IMR-90 (cell line): Measurements from ENCODE around the gene WDR54. TPM values are rescaled to one million over a fixed set of nuclear protein-coding genes. Genes with fewer than 3 reads are reported as not detected.
A peak's percentile ranks its signal among the peaks of the same experiment; 100 is the strongest.

Experiments
- ATAC-seq: fragments of 200-7000 bp; cut with Tn5 transposase; 2 replicates; pipeline ENCODE4 v1.9.1; 2020; ENCODE audit warnings: low read depth, mild to moderate bottlenecking, moderate library complexity
- BruUV-seq: library from RNA; stranded (reverse); fragments of 400-500 nt; replicated peaks from 2 replicates; lab custom pipeline; 2021; lab: Mats Ljungman, UMichigan
- CTCF ChIA-PET: fragments of 300-600 bp; formaldehyde crosslinking; extraction: SDS; loops from one replicate; lab custom pipeline; 2021; ENCODE audit warnings: antibody characterized with exemption; lab: Yijun Ruan, JAX
- POLR2A ChIA-PET: fragments of 300-600 bp; sonication (Branson Sonifier 250); formaldehyde crosslinking; loops from one replicate; lab custom pipeline; 2022; ENCODE audit warnings: antibody characterized with exemption; ENCODE audit not compliant: unreplicated experiment; lab: Charles Lee
- DNase-seq: peaks from one replicate; pipeline ENCODE4 v3.0.0; 2013
- H2AFZ ChIP-seq: replicated peaks from 2 replicates; pipeline ENCODE3; 2013; ENCODE audit warnings: low read length, mild to moderate bottlenecking; ENCODE audit not compliant: poor library complexity
- H2AK5ac ChIP-seq: 2 replicates; pipeline ENCODE4 v1.6.1; 2013; ENCODE audit warnings: low read depth, low read length, inconsistent platforms
- H2AK9ac ChIP-seq: replicated peaks from 2 replicates; pipeline ENCODE3; 2013; ENCODE audit warnings: mild to moderate bottlenecking, low read depth, low read length, moderate library complexity; ENCODE audit not compliant: poor library complexity
- H2BK120ac ChIP-seq: 2 replicates; pipeline ENCODE4 v1.6.1; 2013; ENCODE audit warnings: low read depth, low read length, inconsistent platforms
- H2BK15ac ChIP-seq: 3 replicates; pipeline ENCODE4 v1.6.1; 2013; ENCODE audit warnings: low read depth, low read length, inconsistent platforms
- H2BK20ac ChIP-seq: 2 replicates; pipeline ENCODE4 v1.6.1; 2013; ENCODE audit warnings: low read depth, mild to moderate bottlenecking, inconsistent platforms, low read length, moderate library complexity
- H2BK5ac ChIP-seq: 2 replicates; pipeline ENCODE4 v1.6.1; 2013; ENCODE audit warnings: mild to moderate bottlenecking, low read depth, low read length, inconsistent platforms; ENCODE audit not compliant: poor library complexity, severe bottlenecking
- H3K14ac ChIP-seq: replicated peaks from 2 replicates; pipeline ENCODE4 v1.6.1; 2013; ENCODE audit warnings: low read depth, low read length, inconsistent platforms
- H3K18ac ChIP-seq: 2 replicates; pipeline ENCODE4 v1.6.1; 2013; ENCODE audit warnings: low read depth, low read length, control low read depth
- H3K23ac ChIP-seq: 2 replicates; pipeline ENCODE4 v1.6.1; 2013; ENCODE audit warnings: low read depth, low read length, inconsistent platforms
- H3K27ac ChIP-seq: 2 replicates; pipeline ENCODE4 v1.5.1; 2013; ENCODE audit warnings: mild to moderate bottlenecking, control low read depth, low read length; ENCODE audit not compliant: insufficient read depth
- H3K27me3 ChIP-seq: 2 replicates; pipeline ENCODE4 v1.6.1; 2013; ENCODE audit warnings: low read length; ENCODE audit not compliant: control insufficient read depth, insufficient read depth
- H3K36me3 ChIP-seq: 2 replicates; pipeline ENCODE4 v1.6.1; 2013; ENCODE audit warnings: low read length, mixed read lengths; ENCODE audit not compliant: control insufficient read depth, insufficient read depth
- H3K4ac ChIP-seq: 2 replicates; pipeline ENCODE4 v1.6.1; 2013; ENCODE audit warnings: low read depth, low read length, inconsistent platforms
- H3K4me1 ChIP-seq: 2 replicates; pipeline ENCODE4 v1.6.1; 2013; ENCODE audit warnings: low read length, mixed read lengths; ENCODE audit not compliant: control insufficient read depth, insufficient read depth
- H3K4me2 ChIP-seq: 2 replicates; pipeline ENCODE4 v1.6.1; 2013; ENCODE audit warnings: low read depth, mild to moderate bottlenecking, control low read depth, low read length, moderate library complexity
- H3K4me3 ChIP-seq: 2 replicates; pipeline ENCODE4 v1.5.1; 2013; ENCODE audit warnings: low read depth, mild to moderate bottlenecking, control low read depth, low read length, moderate library complexity; ENCODE audit not compliant: insufficient read depth
- H3K56ac ChIP-seq: 2 replicates; pipeline ENCODE4 v1.6.1; 2013; ENCODE audit warnings: low read length, inconsistent platforms; ENCODE audit not compliant: insufficient read depth; ENCODE audit errors: extremely low read depth
- H3K79me1 ChIP-seq, 2 experiments: 2 replicates each; pipeline ENCODE4 v1.6.1; 2013; ENCODE audit warnings: low read length in 2 of 2, inconsistent platforms in 1 of 2, low read depth in 1 of 2
- H3K9ac ChIP-seq: 2 replicates; pipeline ENCODE4 v1.6.1; 2013; ENCODE audit warnings: low read depth, low read length, control low read depth
- H3K9me1 ChIP-seq: 2 replicates; pipeline ENCODE4 v1.6.1; 2013; ENCODE audit warnings: low read length, inconsistent platforms; ENCODE audit not compliant: insufficient read depth
- H3K9me3 ChIP-seq: 2 replicates; pipeline ENCODE4 v1.6.1; 2013; ENCODE audit warnings: low read length; ENCODE audit not compliant: control insufficient read depth, insufficient read depth
- H4K20me1 ChIP-seq: 2 replicates; pipeline ENCODE4 v1.6.1; 2013; ENCODE audit warnings: low read length, inconsistent platforms; ENCODE audit not compliant: insufficient read depth
- H4K5ac ChIP-seq: 2 replicates; pipeline ENCODE4 v1.6.1; 2013; ENCODE audit warnings: mild to moderate bottlenecking, low read depth, low read length, control low read depth
- H4K8ac ChIP-seq, 2 experiments: 2 replicates each; pipeline ENCODE4 v1.6.1; 2013; ENCODE audit warnings: low read depth in 2 of 2, low read length in 2 of 2, control low read depth in 1 of 2, inconsistent platforms in 1 of 2
- H4K91ac ChIP-seq: 2 replicates; pipeline ENCODE4 v1.6.1; 2013; ENCODE audit warnings: low read depth, low read length, inconsistent platforms; ENCODE audit not compliant: insufficient read depth
- MAZ ChIP-seq: IDR thresholded peaks from 2 replicates; pipeline ENCODE4 v1.6.1; 2012; ENCODE audit warnings: low read depth, mild to moderate bottlenecking, low read length, improper control_type of control experiment, moderate library complexity, borderline replicate concordance
- WGBS, 2 experiments: methylation state at CpG; one replicate each; pipeline versions ENCODE4 v1.1.5 to v1.1.7; 2013; ENCODE audit warnings: missing lambda C conversion rate in 2 of 2; ENCODE audit not compliant: insufficient read length in 1 of 2; ENCODE audit errors: extremely low coverage in 2 of 2; 5-methylcytosine and 5-hydroxymethylcytosine counted together
- dilution Hi-C: fragments of 300-500 bp; cut with HindIII; formaldehyde crosslinking; loops from one replicate; pipeline ENCODE4 v1.14.3; 2018; ENCODE audit warnings: low sequenced_read_pairs; ENCODE audit not compliant: unreplicated experiment
- in situ Hi-C: fragments of 300-500 bp; cut with MboI; formaldehyde crosslinking; loops from 3 replicates; pipeline ENCODE4 v1.14.3; 2019; ENCODE audit warnings: low sequenced_read_pairs, inconsistent platforms, mixed read lengths
- intact Hi-C: fragments of 100-400 bp; cut with micrococcal nuclease; formaldehyde crosslinking; loops from 2 replicates; pipeline ENCODE4 v1.10.0; 2022
- polyA plus RNA-seq, 3 experiments: library from polyadenylated mRNA; depleted of rRNA; stranded (reverse); fragments of >200 nt; gene quantifications; 2 replicates each; pipeline ENCODE4 v1.2.3, GENCODE V29; 2012; ENCODE audit warnings: low replicate concordance in 1 of 3
- total RNA-seq: library from RNA; depleted of rRNA; stranded (reverse); fragments of >200 nt; gene quantifications from 2 replicates; pipeline ENCODE4 v1.2.3, GENCODE V29; 2012
- TF ChIP-seq, protein P1 (sequence below): conservative IDR thresholded peaks from 2 replicates; pipeline ENCODE4 v1.5.1; 2012; ENCODE audit warnings: mild to moderate bottlenecking, low read depth, low read length, improper control_type of control experiment

WDR54 gene
- total and polyA plus RNA-seq, 2 of the 4 experiments (the other 2 are of a cell fraction), result 47.9 to 57.2 TPM

DNA sequence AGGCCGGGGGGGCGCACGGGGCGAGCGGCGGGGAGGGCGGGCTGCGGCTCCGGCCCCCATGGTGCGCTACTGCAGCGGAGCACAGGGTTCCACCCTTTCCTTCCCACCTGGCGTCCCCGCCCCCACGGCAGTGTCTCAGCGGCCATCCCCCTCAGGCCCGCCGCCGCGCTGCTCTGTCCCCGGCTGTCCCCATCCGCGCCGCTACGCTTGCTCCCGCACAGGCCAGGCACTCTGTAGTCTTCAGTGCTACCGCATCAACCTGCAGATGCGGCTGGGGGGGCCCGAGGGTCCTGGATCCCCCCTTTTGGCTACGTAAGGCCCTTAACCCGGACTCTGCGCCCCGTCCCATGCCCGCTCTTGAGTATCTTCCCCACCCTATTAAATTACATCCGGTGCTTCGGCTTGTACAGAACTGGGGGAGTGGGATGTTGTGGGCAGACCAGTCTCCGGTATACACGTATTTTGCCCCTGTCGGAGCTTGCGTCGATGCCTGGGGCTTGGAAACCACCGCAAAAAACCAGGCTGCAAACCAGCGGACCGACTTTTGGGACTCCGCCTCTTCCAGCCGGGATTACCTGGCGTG is 36.1 kb downstream of the WDR54 start:
- Histone ChIP-seq H3K79me1 (peaks cover 15 to 44% of the 10 kb centered on the region in 2 experiments), H3K4me1 (peaks cover 10% of the 10 kb centered on the region), H2AFZ (peak overlapping the region; percentile 92), H3K9me3 (no peaks in the 10 kb centered on the region), H3K36me3 (peaks cover 15% of the 10 kb centered on the region), H4K91ac (peak overlapping the region; percentile 31; the same call in 1 of the 2 replicates), H3K27ac (peak overlapping the region; percentile 20), H3K14ac (peak overlapping the region; percentile 21; the same call in 1 of the 2 replicates), H4K8ac (peak overlapping the region; percentile 2 to 95; a peak in 3 of 4 replicates), H3K4ac (peak overlapping the region; percentile 54), H3K56ac (no peak overlapping the region), H2BK15ac (no peak overlapping the region), H2BK5ac (peak overlapping the region; percentile 48), H3K9ac (peak overlapping the region; percentile 41), H3K18ac (no peak overlapping the region), H3K27me3 (no peaks in the 10 kb centered on the region), H4K5ac (peak overlapping the region; percentile 21), H2AK5ac (no peak overlapping the region), H4K20me1 (no peaks in the 10 kb centered on the region), H2AK9ac (peak overlapping the region; percentile 89), H3K4me3 (peak overlapping the region; percentile 52), H2BK20ac (no peak overlapping the region), H3K23ac (0 out of 2 replicates have a peak overlapping the region, but pooled peaks have one; percentile 55), H2BK120ac (no peak overlapping the region), H3K4me2 (peak overlapping the region; percentile 74), H3K9me1 (0 out of 2 replicates have a peak, but pooled peaks cover 3% of the 10 kb centered on the region)
- ChIA-PET POLR2A (no interaction called here), CTCF (interaction anchor here (0.5 to 0.6 kb wide), 2 partner anchors 10 to 912 kb away, joined by 3 to 4 read pairs; no protein-coding TSS in a partner anchor)
- in situ Hi-C loops, result no loop called here
- peak; percentile 6 for ATAC-seq
- WGBS, 2 experiments, result 0% methylated on average over 19 of the region's 46 CpGs; no CpG with 5 or more reads in 1 of the 2 experiments
- 0 out of 2 replicates have a peak, but pooled peaks have one; percentile 13 for TF ChIP-seq MAZ
- TF ChIP-seq, protein P1, sequence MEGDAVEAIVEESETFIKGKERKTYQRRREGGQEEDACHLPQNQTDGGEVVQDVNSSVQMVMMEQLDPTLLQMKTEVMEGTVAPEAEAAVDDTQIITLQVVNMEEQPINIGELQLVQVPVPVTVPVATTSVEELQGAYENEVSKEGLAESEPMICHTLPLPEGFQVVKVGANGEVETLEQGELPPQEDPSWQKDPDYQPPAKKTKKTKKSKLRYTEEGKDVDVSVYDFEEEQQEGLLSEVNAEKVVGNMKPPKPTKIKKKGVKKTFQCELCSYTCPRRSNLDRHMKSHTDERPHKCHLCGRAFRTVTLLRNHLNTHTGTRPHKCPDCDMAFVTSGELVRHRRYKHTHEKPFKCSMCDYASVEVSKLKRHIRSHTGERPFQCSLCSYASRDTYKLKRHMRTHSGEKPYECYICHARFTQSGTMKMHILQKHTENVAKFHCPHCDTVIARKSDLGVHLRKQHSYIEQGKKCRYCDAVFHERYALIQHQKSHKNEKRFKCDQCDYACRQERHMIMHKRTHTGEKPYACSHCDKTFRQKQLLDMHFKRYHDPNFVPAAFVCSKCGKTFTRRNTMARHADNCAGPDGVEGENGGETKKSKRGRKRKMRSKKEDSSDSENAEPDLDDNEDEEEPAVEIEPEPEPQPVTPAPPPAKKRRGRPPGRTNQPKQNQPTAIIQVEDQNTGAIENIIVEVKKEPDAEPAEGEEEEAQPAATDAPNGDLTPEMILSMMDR, result no peak
- no peak for DNase-seq
- intact Hi-C loops, result no loop called here
- BruUV-seq, result no TSS peak
- dilution Hi-C loops, result no loop called here
